GM21529 (cell line): ENCODE data around the gene LTC4S.
"Not testable (repeated sequence)": the region's sequence is repeated elsewhere in the genome, so short reads cannot be mapped to it uniquely, and the experiment has no call there.

Experiments
- ATAC-seq: cut with Tn5 transposase; IDR thresholded peaks from one replicate; pipeline ENCODE4 v1.9.1; 2021; ENCODE audit not compliant: unreplicated experiment

Gene LTC4S

DNA sequence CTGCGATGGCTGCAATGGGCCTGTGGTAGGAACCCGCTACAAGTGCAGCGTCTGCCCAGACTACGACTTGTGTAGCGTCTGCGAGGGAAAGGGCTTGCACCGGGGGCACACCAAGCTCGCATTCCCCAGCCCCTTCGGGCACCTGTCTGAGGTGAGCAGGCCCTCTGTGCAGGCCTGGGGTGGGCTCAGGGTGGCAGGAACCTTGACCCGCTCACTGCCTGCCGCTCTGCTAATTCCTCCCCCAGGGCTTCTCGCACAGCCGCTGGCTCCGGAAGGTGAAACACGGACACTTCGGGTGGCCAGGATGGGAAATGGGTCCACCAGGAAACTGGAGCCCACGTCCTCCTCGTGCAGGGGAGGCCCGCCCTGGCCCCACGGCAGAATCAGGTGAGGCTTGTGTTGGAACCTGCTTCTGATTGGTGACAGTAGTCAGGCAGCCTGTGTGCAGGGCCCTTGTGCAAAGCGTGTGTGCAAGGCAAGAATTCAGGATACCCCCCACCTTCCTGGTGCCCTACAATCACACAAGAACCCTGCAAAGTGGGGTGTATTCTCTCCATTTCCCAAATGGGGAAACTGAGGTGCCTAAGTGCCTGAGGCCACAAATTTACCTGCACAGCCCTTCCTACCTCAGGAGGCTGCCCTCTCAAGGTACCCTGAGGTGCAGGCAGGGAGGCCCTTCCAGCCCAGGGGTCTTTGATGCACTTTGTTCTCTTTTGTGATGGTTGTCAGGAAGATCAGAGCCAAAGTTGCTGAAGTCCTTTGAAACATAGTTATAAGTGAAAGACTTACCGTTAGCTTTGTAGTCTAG lies 30.4 kb downstream of the LTC4S start:
- ATAC-seq, result no peak

DNA sequence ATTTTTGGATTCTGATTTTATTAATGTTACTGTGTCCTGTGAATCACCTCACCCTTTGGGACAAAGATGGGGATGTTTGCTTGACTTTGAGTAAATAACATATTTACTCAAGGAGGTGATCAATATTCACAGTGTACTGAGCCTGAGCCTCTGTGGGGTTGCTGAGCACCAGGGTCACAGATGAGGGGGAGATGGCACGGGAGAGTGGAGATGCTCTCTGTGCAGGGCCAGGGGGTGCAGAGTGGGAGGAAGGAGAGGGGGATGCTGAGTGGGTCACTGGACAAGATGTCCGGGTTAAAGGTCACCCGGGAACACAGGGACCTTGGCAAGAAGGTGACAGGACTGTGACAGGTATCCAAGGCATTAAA lies 30.9 kb downstream of the LTC4S start:
- no peak for ATAC-seq

DNA sequence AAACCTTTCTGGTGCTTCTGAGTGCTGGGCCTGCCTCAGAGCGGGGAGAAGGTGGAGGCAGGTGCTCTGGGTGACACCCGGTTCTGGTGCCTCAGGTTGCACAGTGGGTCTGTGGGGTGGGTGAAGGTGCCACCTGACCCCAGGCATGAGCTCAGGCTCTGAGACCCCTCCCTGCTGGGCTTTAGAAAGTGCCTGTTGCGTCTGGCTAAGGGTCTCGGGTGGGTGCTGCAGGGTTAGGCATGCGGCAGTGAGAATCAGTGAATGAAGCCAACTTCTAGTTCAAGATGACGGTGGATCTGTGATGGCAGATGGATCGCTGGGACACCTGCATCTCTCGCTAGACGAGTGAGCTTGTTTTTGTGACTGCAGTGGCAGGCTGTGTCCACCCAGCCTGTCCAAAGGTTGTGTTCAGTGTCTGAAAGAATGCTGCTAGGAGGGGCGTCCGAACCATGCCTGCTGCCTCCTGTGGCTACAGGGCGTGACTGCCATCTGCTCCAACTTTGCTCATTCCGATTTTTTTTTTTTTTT lies 31.9 kb downstream of the LTC4S start:
- no peak for ATAC-seq

DNA sequence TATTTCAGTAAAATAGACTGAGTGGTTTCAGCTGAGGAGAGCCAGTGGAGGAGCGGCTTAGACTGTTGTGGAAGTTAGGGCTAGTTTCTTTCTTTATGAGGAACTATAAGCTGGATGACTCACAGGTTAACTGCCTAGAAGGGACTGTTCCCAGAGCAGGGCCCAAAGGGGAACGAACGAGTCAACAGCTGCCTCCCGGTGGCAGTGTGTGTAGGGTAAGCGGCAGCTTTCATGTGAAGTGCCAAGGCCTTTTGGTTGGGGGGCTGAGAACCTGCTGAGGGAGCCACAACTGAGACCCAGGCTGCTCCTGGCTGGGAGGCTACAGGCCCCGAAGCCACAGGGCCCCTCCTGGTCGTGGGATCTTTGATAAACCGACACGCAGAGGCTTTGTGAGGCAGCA lies 33.9 kb downstream of the LTC4S start:
- ATAC-seq, result no peak

DNA sequence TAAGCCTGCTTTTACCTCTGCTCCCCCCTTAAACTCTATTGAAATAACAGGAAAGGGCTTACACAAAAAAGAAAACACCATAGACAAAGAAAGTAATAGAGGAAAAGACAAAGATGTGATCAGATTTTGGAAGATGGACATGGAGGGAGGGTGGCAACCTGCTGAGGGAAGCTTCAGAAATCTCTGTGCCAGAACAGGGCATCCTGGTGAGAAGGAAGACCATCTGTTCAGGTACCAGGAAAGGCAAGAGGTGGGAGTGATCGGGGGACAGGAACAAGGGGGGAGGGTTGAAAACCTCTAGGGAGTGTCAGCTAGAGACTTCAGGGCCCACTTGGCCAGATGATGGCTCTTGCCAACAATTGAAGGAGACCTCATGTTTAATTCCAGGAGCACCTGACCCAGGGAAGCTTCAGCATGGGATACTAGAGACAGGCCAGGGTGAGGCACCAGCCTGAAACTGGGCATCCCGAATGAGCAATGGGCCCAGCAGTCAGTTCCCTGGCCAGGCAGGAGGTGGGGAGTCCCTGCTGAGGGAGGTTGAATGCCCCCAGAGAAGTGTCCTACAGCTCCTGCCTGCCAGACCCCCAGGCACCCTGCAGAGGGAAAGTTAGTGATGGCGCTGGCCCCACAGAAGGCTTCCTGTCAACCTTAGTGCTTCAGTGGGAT lies 35.1 kb downstream of the LTC4S start:
- no peak for ATAC-seq

DNA sequence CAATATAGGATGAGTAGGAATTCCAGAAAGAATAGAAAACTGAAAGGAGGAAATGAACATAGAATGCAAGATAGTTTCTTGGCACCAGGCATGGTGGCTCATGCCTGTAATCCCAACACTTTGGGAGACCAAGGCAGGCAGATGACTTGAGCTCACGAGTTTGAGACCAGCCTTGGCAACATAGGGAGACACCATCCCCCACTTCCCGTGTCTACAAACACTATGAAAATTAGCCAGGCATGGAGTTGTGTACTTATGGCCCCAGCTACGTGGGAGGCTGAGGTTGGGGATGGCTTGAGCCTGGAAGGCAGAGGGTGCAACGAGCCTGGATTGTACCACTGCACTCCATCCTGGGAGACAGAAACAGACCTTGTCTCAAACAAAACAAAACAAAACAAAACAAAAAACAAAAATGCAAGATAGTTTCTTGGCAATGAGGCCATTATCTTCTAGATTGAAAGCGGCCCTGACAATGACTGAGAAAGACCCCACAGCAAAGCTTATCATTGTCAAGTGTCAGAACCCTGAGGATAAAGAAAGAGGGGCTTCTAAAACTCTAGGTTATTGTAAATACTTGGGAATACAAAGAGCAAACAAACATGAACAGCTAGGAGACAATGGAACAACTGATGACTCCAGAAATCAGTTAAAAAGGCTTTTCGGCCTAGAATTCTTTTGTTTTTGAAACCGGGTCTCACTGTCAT lies 36.1 kb downstream of the LTC4S start:
- ATAC-seq, result no peak

DNA sequence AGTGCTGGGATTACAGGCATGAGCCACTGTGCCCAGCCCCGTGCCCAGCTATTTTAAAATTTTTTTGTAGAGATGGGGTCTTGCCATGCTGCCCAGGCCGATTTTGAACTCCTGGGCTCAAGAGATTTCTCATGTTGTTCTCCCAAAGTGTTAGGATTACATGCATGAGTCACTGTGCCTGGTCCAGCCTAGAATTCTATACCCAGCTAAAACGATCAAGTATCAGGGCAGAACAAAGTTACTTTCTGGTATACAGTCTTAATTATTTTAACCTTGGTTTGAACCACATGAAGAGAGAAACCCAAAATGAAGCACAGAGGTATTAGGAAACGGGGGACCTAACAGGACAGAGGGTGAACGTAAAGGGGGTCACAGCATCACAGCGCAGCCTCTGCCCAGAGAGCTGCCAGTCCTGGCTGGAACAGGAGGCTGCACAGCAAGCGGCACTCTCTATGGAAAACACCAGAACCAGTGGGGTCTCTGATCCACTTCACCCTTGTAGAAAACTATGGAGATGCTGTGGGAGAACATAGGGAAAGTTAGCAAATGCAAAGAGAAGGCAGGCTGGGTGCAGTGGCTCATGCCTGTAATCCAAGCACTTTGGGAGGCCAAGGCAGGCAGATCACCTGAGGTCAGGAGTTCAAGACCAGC lies 37.2 kb downstream of the LTC4S start:
- ATAC-seq, result no peak

DNA sequence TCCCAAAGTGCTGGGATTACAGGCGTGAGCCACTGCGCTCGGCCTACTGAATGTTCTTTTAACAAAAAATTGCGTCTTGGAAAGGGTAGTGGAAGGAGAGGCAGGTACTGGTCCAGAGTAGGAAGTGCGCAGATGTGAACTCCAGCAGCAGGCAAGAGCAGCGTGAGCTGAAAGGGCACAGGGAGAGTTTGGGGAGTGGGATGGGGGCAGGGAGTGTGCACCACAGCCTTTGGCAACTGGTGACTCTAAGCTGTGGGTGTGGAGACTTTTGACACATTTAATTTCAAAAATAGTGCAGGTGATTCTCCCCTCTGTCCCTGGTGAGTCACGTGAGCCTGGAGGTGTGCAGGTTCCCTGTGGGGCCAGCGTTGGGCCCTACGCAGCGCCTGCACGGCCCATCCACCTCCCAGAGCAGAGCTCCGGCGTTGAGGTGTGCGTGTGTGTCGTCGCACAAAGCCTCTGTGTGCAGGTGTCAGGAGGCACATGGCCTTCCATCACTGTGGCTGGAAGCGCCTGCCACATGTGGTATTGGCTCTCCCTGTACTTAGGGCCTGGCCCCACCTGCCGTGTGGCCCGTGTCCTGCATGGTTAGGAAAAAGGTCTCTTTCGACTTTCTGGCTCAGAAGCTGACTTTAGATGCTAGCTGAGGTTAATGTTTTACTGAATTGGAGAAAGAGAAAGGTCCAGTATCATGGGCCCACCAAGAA lies 38.4 kb downstream of the LTC4S start:
- ATAC-seq, result no peak

DNA sequence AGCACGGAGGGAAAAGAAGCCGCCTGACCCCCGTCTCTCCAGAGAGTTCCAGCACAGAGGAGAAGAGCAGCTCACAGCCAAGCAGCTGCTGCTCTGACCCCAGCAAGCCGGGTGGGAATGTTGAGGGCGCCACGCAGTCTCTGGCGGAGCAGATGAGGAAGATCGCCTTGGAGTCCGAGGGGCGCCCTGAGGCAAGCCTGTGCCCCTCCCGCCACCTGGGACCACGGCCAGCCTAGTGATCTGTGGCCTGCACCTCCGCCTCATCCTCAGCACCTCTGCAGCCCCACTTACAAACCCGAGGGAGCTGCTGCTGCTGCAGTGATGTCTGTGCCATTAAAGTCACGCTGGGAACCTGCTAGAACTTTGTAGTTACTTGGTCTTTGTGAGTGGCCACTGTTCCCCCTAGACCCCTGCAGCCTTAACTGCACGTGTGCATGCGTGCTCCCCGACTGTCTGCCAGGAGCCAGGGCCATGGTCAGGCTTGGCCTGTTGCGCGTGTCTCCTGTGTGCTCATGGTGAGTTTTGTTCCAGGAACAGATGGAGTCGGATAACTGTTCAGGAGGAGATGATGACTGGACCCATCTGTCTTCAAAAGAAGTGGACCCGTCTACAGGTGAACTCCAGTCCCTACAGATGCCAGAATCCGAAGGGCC lies 39.4 kb downstream of the LTC4S start:
- no peak for ATAC-seq

DNA sequence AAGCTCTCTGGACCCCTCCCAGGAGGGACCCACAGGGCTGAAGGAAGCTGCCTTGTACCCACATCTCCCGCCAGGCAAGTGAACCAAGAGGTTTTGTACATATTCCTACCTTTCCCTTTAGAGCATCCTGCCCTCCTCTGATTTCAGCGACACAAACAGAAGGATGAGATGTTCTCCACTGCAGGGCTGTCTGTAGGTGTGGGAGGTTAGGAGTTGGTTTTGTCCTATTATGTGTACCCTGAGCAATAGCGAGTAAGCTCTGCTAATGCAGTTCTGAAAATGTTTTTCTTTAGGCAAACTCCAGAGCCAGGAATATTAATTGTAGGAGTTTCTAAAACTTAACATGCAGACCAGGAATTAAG lies 39.9 kb downstream of the LTC4S start:
- ATAC-seq, result no peak

DNA sequence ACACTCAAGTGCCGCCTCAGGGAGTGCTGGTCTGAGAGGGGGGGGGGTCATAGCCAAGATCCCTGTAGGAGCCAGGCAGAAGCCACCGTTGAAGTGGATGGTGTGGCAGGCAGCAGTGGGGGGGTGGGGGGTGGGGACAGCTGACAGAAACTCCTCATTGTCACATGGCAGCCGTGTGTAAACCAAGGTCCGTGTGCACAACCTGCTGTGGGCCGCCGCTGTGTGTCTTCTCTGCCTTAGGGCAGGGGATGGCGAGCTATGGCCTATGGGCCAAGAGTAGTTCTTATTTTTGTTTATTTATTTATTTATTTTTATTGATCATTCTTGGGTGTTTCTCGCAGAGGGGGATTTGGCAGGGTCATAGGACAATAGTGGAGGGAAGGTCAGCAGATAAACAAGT lies 40.3 kb downstream of the LTC4S start:
- no peak for ATAC-seq

DNA sequence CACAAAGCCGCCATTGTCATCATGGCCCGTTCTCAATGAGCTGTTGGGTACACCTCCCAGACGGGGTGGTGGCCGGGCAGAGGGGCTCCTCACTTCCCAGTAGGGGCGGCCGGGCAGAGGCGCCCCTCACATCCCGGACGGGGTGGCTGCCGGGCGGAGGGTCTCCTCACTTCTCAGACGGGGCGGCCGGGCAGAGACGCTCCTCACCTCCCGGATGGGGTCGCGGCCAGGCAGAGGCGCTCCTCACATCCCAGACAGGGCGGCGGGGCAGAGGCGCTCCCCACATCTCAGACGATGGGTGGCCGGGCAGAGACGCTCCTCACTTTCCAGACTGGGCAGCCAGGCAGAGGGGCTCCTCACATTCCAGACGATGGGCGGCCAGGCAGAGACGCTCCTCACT lies 41.1 kb downstream of the LTC4S start:
- not testable (repeated sequence) for ATAC-seq

DNA sequence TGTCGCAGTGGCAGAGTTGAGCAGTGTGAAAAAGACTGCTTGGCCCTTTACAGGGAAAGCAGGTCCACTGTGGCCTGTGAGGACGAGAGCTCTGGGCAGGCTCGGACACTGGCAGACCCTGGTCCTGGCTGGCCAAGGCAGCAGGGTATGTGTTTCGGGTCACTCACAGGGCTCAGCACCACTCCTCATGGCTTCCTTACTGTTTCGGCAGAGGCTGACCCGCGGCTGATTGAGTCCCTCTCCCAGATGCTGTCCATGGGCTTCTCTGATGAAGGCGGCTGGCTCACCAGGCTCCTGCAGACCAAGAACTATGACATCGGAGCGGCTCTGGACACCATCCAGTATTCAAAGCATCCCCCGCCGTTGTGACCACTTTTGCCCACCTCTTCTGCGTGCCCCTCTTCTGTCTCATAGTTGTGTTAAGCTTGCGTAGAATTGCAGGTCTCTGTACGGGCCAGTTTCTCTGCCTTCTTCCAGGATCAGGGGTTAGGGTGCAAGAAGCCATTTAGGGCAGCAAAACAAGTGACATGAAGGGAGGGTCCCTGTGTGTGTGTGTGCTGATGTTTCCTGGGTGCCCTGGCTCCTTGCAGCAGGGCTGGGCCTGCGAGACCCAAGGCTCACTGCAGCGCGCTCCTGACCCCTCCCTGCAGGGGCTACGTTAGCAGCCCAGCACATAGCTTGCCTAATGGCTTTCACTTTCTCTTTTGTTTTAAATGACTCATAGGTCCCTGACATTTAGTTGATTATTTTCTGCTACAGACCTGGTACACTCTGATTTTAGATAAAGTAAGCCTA lies 42.6 kb downstream of the LTC4S start:
- ATAC-seq, result peak; percentile 50

DNA sequence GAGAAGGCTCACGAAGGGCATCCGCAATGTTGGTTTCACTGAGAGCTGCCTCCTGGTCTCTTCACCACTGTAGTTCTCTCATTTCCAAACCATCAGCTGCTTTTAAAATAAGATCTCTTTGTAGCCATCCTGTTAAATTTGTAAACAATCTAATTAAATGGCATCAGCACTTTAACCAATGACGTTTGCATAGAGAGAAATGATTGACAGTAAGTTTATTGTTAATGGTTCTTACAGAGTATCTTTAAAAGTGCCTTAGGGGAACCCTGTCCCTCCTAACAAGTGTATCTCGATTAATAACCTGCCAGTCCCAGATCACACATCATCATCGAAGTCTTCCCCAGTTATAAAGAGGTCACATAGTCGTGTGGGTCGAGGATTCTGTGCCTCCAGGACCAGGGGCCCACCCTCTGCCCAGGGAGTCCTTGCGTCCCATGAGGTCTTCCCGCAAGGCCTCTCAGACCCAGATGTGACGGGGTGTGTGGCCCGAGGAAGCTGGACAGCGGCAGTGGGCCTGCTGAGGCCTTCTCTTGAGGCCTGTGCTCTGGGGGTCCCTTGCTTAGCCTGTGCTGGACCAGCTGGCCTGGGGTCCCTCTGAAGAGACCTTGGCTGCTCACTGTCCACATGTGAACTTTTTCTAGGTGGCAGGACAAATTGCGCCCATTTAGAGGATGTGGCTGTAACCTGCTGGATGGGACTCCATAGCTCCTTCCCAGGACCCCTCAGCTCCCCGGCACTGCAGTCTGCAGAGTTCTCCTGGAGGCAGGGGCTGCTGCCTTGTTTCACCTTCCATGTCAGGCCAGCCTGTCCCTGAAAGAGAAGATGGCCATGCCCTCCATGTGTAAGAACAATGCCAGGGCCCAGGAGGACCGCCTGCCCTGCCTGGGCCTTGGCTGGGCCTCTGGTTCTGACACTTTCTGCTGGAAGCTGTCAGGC lies 43.6 kb downstream of the LTC4S start:
- ATAC-seq, result no peak

DNA sequence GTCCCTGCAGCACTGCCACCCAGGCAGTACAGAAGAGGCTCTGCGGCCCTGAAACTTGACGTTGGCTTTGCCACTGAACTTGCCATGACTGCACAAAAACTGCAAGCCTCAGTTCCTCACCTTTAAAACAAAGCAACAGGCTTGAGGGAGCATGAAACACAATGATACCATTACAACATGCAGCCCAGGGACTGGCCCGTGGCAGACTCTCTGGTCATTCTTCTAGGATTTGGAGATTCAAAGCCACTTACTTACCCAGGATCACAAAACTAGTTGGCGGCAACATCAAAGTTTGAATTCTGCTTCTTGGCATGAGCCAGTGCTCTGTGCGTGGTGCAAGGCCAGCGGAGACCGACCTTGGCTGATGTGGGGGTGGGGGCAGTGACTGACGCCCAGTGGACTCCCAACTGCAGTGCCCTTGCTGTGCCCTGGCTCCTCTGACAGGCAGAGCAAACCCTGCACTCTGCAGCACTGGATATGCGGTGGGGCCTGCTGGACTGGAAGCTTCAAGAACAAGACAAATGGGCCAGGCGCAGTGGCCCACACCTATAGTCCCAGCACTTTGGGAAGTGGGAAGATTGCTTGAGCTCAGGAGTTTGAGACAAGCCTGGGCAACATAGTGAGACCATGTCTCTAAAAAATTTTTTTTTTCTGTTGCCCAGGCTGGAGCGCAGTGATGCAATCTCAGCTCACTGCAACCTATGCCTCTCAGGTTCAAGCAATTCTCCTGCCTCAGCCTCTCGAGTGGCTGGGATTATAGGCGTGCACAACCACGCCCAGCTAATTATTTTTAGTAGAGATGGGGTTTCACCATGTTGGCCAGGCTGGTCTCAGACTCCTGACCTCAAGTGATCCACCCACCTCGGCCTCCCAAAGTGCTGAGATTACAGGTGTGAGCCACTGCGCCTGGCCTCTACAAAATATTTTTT lies 45.8 kb downstream of the LTC4S start:
- no peak for ATAC-seq

DNA sequence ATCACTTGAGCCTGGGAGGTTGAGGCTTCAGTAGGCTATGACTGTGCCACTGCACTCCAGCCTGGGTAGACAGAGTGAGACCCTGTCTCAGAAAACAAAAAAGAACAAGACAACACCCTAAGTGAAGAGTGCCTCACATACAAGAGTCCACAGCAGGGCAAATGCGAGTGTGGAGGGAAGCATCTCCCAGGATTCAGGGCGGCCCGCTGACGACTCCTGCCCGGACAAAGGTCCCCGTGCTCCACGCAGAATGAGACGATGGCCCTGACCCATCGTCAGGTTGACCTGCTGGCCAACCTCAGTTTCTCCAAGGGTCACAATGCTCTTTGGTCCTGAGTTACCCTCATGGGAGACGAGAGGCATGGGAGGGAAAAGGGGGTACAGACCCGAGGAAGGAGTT lies 46.5 kb downstream of the LTC4S start:
- ATAC-seq, result no peak

DNA sequence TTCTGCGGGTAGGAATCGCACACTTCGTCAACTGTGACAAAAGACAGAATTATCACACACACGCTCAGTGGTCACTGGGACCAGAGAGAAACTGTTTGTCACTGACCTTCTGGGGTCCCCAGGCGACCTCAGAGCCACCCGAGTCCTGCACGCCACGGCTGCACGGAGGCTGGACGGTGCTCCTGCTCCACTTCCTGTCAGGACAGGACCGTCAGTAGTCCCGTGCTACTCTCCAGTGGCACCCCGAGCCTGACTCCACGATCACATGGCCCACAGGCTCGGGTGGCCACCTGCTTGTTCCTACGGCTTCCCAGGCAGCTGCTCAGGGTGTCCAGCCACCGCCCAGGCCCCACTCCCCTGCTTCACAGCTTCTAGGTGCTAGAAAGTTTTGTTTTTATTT lies 47.0 kb downstream of the LTC4S start:
- ATAC-seq, result no peak
